Neuronal stem cell (in vitro differentiated cells): Measurements from ENCODE around the gene PTGIR.

ENCODE experiments used
- DNase-seq: peaks from one replicate; pipeline ENCODE4 v3.0.0-alpha.2; 2013; ENCODE audit warnings: low spot score
- H2AFZ ChIP-seq: one replicate; pipeline ENCODE4 v1.6.1; 2013; ENCODE audit warnings: mild to moderate bottlenecking, low read length, inconsistent platforms
- H2AK5ac ChIP-seq: 2 replicates; pipeline ENCODE4 v1.6.1; 2013; ENCODE audit warnings: low read depth, mild to moderate bottlenecking, inconsistent platforms, low read length, moderate library complexity, mixed read lengths
- H2BK120ac ChIP-seq: 2 replicates; pipeline ENCODE4 v1.6.1; 2013; ENCODE audit warnings: low read depth, mild to moderate bottlenecking, inconsistent platforms, low read length, moderate library complexity, mixed read lengths
- H2BK12ac ChIP-seq: one replicate; pipeline ENCODE4 v1.6.1; 2013; ENCODE audit warnings: low read length, inconsistent platforms
- H2BK15ac ChIP-seq: 2 replicates; pipeline ENCODE4 v1.6.1; 2013; ENCODE audit warnings: mild to moderate bottlenecking, low read length, inconsistent platforms, mixed read lengths
- H2BK5ac ChIP-seq: one replicate; pipeline ENCODE4 v1.6.1; 2013; ENCODE audit warnings: inconsistent platforms, mild to moderate bottlenecking, low read length, moderate library complexity
- H3K14ac ChIP-seq: one replicate; pipeline ENCODE4 v1.6.1; 2013; ENCODE audit warnings: low read length, inconsistent platforms
- H3K18ac ChIP-seq: 2 replicates; pipeline ENCODE4 v1.6.1; 2013; ENCODE audit warnings: low read length, inconsistent platforms
- H3K23ac ChIP-seq: 2 replicates; pipeline ENCODE4 v1.6.1; 2013; ENCODE audit warnings: low read depth, mild to moderate bottlenecking, mixed read lengths, low read length, inconsistent platforms; ENCODE audit not compliant: poor library complexity
- H3K27ac ChIP-seq: replicated peaks from 3 replicates; pipeline ENCODE4 v1.5.1; 2013; ENCODE audit warnings: low read length, inconsistent platforms
- H3K27me3 ChIP-seq, 3 experiments: 2 replicates each; pipeline ENCODE4 v1.6.1; 2013; ENCODE audit warnings: low read length in 3 of 3, mild to moderate bottlenecking in 2 of 3, inconsistent platforms in 1 of 3, low read depth in 1 of 3, mixed read lengths in 1 of 3, moderate library complexity in 1 of 3; ENCODE audit not compliant: control insufficient read depth in 3 of 3, insufficient read depth in 3 of 3
- H3K36me3 ChIP-seq, 2 donors: replicated peaks in 1 of 2; 2 replicates each; pipeline ENCODE4 v1.6.1; 2013; ENCODE audit warnings: low read length in 2 of 2; ENCODE audit not compliant: control insufficient read depth in 2 of 2, insufficient read depth in 2 of 2
- H3K4ac ChIP-seq: 2 replicates; pipeline ENCODE4 v1.6.1; 2013; ENCODE audit warnings: inconsistent platforms, mild to moderate bottlenecking, low read length, moderate library complexity
- H3K4me1 ChIP-seq, 2 donors: 1 replicate in 1 of 2; 2 replicates in 1 of 2; pipeline ENCODE4 v1.6.1; 2013; ENCODE audit warnings: low read length in 2 of 2, low read depth in 1 of 2; ENCODE audit not compliant: control insufficient read depth in 2 of 2, insufficient read depth in 1 of 2
- H3K4me2 ChIP-seq: one replicate; pipeline ENCODE4 v1.6.1; 2013; ENCODE audit warnings: mild to moderate bottlenecking, low read length, inconsistent platforms; ENCODE audit not compliant: insufficient read depth, poor library complexity, severe bottlenecking
- H3K4me3 ChIP-seq, 2 donors: 2 replicates each; pipeline ENCODE4 v1.5.1; 2013; ENCODE audit warnings: low read length in 2 of 2, mild to moderate bottlenecking in 2 of 2, inconsistent platforms in 1 of 2, moderate library complexity in 1 of 2
- H3K79me1 ChIP-seq: one replicate; pipeline ENCODE4 v1.6.1; 2013; ENCODE audit warnings: low read depth, mild to moderate bottlenecking, inconsistent platforms, low read length, moderate library complexity
- H3K9ac ChIP-seq: one replicate; pipeline ENCODE4 v1.6.1; 2013; ENCODE audit warnings: mild to moderate bottlenecking, low read depth, low read length, inconsistent platforms; ENCODE audit not compliant: poor library complexity
- H3K9me3 ChIP-seq, 2 donors: replicated peaks in 1 of 2; 2 replicates each; pipeline versions ENCODE3 to v1.6.1; 2013; ENCODE audit warnings: low read length in 2 of 2, mild to moderate bottlenecking in 2 of 2, inconsistent platforms in 1 of 2, low read depth in 1 of 2, mixed read lengths in 1 of 2, moderate library complexity in 1 of 2; ENCODE audit not compliant: control insufficient read depth in 2 of 2, insufficient read depth in 1 of 2
- H4K8ac ChIP-seq: one replicate; pipeline ENCODE4 v1.6.1; 2013; ENCODE audit warnings: low read depth, mild to moderate bottlenecking, inconsistent platforms, low read length, moderate library complexity
- H4K91ac ChIP-seq: one replicate; pipeline ENCODE4 v1.6.1; 2013; ENCODE audit warnings: low read length, low read depth, mild to moderate bottlenecking, inconsistent platforms; ENCODE audit not compliant: poor library complexity
- WGBS, 2 donors: extraction: QIAGEN DNeasy Blood & Tissue Kit; methylation state at CpG; one replicate each; pipeline ENCODE4 v1.1.7; 2013; ENCODE audit warnings: missing lambda C conversion rate in 2 of 2, mixed read lengths in 1 of 2; ENCODE audit not compliant: insufficient read length in 2 of 2, insufficient replicate concordance in 1 of 2; ENCODE audit errors: extremely low coverage in 2 of 2; 5-methylcytosine and 5-hydroxymethylcytosine counted together

PTGIR gene

GRCh38 chr19:46608581-46609345 is 16.1 kb downstream of the PTGIR start:
- H3K27ac ChIP-seq = no peak overlapping the region
- H2BK120ac ChIP-seq = no peak overlapping the region
- peaks cover 55 to 74% of the 10 kb centered on the region in 2 donors for H3K36me3 ChIP-seq
- H2BK5ac ChIP-seq = no peak overlapping the region
- no peak overlapping the region for H3K23ac ChIP-seq
- H4K8ac ChIP-seq = no peak overlapping the region
- H3K14ac ChIP-seq = no peak overlapping the region
- H3K4ac ChIP-seq = no peak overlapping the region
- H3K9me3 ChIP-seq = peaks cover 0 to 4% of the 10 kb centered on the region in 2 donors
- no peak overlapping the region for H3K4me2 ChIP-seq
- no peak overlapping the region for H3K18ac ChIP-seq
- H3K9ac ChIP-seq = no peak overlapping the region
- DNase-seq = no peak
- H3K27me3 ChIP-seq = no peaks in the 10 kb centered on the region
- H2AK5ac ChIP-seq = no peak overlapping the region
- H4K91ac ChIP-seq = no peak overlapping the region
- peaks cover 24% of the 10 kb centered on the region for H3K79me1 ChIP-seq
- H2BK12ac ChIP-seq = no peak overlapping the region
- no CpG with 5 or more reads among the region's 27 CpGs for WGBS, 2 donors
- H2BK15ac ChIP-seq = no peak overlapping the region
- H3K4me1 ChIP-seq = peaks cover 0 to 5% of the 10 kb centered on the region in 2 donors
- H2AFZ ChIP-seq = no peak overlapping the region
- no peak overlapping the region for H3K4me3 ChIP-seq

DNA sequence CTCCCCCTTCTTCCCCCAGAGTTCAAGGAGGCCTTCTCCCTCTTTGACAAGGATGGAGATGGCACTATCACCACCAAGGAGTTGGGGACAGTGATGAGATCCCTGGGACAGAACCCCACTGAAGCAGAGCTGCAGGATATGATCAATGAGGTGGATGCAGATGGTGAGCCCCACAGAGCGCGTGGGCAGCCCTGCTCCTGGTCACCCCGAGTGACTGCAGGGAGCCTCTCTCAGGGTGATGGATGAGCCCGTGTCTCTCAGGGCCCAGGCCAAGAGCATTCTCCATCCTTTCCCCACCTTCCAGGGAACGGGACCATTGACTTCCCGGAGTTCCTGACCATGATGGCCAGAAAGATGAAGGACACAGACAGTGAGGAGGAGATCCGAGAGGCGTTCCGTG is 16.7 kb downstream of the PTGIR start:
- peaks cover 55 to 80% of the 10 kb centered on the region in 2 donors for H3K36me3 ChIP-seq

DNA sequence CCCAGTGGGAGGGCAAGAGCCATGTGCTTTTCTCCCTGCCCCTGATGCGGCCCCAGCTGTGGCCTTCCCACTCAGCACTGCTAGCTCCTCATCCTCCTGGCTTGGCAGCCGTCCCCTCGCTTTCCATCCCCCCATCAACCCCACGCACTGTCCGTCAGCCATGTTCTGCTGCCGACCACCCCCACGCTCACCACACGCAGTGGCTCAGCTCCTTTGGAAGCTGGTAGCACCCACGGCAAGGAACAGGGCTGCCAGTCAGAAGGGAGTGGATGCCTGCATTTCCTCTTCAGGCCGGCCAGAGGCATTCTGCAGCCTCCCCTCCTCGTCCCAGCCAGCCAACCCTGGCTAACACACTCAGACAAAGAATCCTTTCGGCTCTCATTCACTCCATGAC is 17.4 kb downstream of the PTGIR start:
- peaks cover 30% of the 10 kb centered on the region for H3K79me1 ChIP-seq
- H3K27me3 ChIP-seq = no peaks in the 10 kb centered on the region
- no peak overlapping the region for H2AFZ ChIP-seq
- H4K8ac ChIP-seq = no peak overlapping the region
- peak overlapping the region; percentile 29 for H3K23ac ChIP-seq
- no peak overlapping the region for H3K4ac ChIP-seq
- H3K27ac ChIP-seq = no peak overlapping the region
- H2BK120ac ChIP-seq = no peak overlapping the region
- H3K18ac ChIP-seq = no peak overlapping the region
- no peak overlapping the region for H2BK5ac ChIP-seq
- H3K4me1 ChIP-seq = peaks cover 7 to 18% of the 10 kb centered on the region in 2 donors
- no peak overlapping the region for H4K91ac ChIP-seq
- no peak overlapping the region for H3K4me2 ChIP-seq
- no peak overlapping the region for H2BK15ac ChIP-seq
- peak overlapping the region; percentile 7 for H3K9ac ChIP-seq
- H2BK12ac ChIP-seq = no peak overlapping the region
- H3K4me3 ChIP-seq = no peak overlapping the region
- H2AK5ac ChIP-seq = no peak overlapping the region
- H3K9me3 ChIP-seq = peaks cover 0 to 4% of the 10 kb centered on the region in 2 donors
- no peak for DNase-seq
- no CpG with 5 or more reads among the region's 12 CpGs for WGBS, 2 donors
- peaks cover 55 to 86% of the 10 kb centered on the region in 2 donors for H3K36me3 ChIP-seq
- H3K14ac ChIP-seq = no peak overlapping the region

More for the DNA sequence above, 16.7 kb downstream of the PTGIR start:
- Histone ChIP-seq H3K18ac (no peak overlapping the region), H3K4me2 (no peak overlapping the region), H2BK15ac (no peak overlapping the region), H2AK5ac (no peak overlapping the region), H3K4me1 (peaks cover under 1 to 11% of the 10 kb centered on the region in 2 donors), H3K27me3 (no peaks in the 10 kb centered on the region), H3K4me3 (no peak overlapping the region), H3K4ac (no peak overlapping the region), H4K8ac (no peak overlapping the region), H2BK5ac (no peak overlapping the region), H3K27ac (no peak overlapping the region), H3K14ac (no peak overlapping the region), H2BK12ac (no peak overlapping the region), H3K9ac (no peak overlapping the region), H2AFZ (no peak overlapping the region), H3K9me3 (peaks cover 0 to 4% of the 10 kb centered on the region in 2 donors), H3K23ac (no peak overlapping the region), H3K79me1 (peaks cover 27% of the 10 kb centered on the region), H2BK120ac (no peak overlapping the region), H4K91ac (no peak overlapping the region)
- no CpG with 5 or more reads among the region's 9 CpGs for WGBS, 2 donors
- no peak for DNase-seq

- WGBS, 2 donors = no CpG with 5 or more reads among the region's 12 CpGs
- Histone ChIP-seq H2BK15ac (no peak overlapping the region), H3K36me3 (peaks cover 55 to 86% of the 10 kb centered on the region in 2 donors), H3K18ac (no peak overlapping the region), H4K8ac (no peak overlapping the region), H2AFZ (no peak overlapping the region), H3K9ac (no peak overlapping the region), H2BK120ac (no peak overlapping the region), H3K4ac (no peak overlapping the region), H3K4me3 (no peak overlapping the region), H3K23ac (peak overlapping the region; percentile 29), H3K4me2 (no peak overlapping the region), H3K27me3 (no peaks in the 10 kb centered on the region), H4K91ac (no peak overlapping the region), H3K4me1 (peaks cover 9 to 20% of the 10 kb centered on the region in 2 donors), H2BK12ac (no peak overlapping the region), H3K14ac (no peak overlapping the region), H2BK5ac (no peak overlapping the region), H3K9me3 (peaks cover 0 to 4% of the 10 kb centered on the region in 2 donors), H3K79me1 (peaks cover 30% of the 10 kb centered on the region), H3K27ac (no peak overlapping the region), H2AK5ac (no peak overlapping the region)
- no peak for DNase-seq
These were observed 18.0 kb downstream of the PTGIR start for GRCh38 chr19:46606681-46607447.
